Measurements from ENCODE around the gene DDX18.

DNA sequence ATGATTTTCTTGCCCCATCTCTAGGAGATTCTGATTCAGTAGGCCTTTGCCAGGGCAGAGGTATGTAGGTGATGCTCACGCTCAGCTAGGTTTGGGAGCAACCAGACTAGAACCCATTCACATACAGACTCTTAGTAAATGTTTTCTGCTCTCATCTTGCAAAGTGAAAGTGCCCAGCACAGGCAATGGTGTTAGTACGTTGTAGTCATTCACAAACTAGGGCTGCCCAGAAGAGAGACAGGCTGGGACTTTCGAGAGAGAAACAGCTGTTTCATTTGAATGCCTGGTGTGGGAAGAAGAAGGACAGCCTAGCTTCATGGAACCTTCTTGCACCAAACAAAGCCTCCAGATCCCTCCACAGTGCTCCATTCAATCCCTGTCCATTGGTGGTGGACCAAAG is 19.4 kb downstream of the DDX18 start:
- TF ChIP-seq POLR2A (IDR thresholded peaks at IDR 0.05), result no peak
- TF ChIP-seq, protein P1, sequence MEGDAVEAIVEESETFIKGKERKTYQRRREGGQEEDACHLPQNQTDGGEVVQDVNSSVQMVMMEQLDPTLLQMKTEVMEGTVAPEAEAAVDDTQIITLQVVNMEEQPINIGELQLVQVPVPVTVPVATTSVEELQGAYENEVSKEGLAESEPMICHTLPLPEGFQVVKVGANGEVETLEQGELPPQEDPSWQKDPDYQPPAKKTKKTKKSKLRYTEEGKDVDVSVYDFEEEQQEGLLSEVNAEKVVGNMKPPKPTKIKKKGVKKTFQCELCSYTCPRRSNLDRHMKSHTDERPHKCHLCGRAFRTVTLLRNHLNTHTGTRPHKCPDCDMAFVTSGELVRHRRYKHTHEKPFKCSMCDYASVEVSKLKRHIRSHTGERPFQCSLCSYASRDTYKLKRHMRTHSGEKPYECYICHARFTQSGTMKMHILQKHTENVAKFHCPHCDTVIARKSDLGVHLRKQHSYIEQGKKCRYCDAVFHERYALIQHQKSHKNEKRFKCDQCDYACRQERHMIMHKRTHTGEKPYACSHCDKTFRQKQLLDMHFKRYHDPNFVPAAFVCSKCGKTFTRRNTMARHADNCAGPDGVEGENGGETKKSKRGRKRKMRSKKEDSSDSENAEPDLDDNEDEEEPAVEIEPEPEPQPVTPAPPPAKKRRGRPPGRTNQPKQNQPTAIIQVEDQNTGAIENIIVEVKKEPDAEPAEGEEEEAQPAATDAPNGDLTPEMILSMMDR (IDR thresholded peaks at IDR 0.05), result no peak
